ENCODE measurements around the gene OGDH.
A peak's percentile ranks its signal among the peaks of the same experiment; 100 is the strongest.

Gene OGDH

GRCh38 chr7:44618753-44619152, 12.3 kb downstream of the OGDH start:
- DNase-seq, result peak; percentile 61

DNA sequence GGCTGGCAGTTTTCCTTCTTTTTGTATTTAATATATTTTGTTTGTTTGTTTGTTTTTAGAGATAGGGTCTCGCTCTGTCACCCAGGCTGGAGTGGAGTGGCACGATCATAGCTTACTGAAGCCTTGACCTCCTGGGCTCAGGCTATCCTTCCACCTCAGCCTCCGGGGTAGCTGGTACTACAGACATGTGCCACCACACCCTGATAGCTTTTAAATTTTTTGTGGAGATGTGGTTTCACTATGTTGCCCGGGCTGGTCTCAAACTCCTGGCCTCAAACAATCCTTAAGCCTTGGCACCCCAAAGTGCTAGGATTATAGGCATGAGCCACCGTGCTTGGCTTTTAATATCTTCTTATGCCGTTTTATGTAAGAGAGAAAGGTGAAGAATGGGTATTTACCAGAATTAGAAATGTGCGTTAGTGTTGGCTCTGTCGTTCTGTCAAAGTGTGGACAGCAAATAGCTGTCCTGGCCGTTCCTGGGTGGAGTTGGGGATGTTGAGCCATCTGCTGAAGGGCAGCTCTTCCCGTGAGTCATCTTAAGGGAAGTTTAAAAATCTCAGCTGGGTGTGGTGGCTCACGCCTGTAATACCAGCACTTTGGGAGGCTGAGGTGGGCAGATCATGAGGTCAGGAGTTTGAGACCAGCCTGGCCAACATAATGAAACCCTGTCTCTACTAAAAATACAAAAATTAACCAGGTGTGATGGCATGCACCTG, 14.8 kb downstream of the OGDH start:
- DNase-seq, result no peak

DNA sequence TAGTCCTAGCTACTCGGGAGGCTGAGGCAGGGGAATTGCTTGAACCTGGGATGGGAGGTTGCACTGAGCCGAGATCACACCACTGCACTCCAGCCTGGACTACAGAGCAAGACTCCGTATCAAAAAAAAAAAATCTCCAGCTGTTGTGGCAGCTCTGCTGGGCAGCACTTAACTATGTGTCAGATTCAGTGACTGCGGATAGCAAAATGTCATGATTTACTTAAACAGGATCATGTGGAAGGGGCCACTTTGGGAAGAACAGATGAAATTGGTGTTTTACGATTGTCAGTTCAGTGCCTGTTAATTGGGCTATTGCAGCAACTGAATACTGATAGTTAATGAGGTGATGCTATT, 15.3 kb downstream of the OGDH start:
- DNase-seq, result no peak

- DNase-seq, result no peak
Observed at GRCh38 chr7:44622342-44623151, 16.1 kb downstream of the OGDH start.

- DNase-seq, result no peak
Observed at GRCh38 chr7:44624318-44624717, 17.9 kb downstream of the OGDH start.

DNA sequence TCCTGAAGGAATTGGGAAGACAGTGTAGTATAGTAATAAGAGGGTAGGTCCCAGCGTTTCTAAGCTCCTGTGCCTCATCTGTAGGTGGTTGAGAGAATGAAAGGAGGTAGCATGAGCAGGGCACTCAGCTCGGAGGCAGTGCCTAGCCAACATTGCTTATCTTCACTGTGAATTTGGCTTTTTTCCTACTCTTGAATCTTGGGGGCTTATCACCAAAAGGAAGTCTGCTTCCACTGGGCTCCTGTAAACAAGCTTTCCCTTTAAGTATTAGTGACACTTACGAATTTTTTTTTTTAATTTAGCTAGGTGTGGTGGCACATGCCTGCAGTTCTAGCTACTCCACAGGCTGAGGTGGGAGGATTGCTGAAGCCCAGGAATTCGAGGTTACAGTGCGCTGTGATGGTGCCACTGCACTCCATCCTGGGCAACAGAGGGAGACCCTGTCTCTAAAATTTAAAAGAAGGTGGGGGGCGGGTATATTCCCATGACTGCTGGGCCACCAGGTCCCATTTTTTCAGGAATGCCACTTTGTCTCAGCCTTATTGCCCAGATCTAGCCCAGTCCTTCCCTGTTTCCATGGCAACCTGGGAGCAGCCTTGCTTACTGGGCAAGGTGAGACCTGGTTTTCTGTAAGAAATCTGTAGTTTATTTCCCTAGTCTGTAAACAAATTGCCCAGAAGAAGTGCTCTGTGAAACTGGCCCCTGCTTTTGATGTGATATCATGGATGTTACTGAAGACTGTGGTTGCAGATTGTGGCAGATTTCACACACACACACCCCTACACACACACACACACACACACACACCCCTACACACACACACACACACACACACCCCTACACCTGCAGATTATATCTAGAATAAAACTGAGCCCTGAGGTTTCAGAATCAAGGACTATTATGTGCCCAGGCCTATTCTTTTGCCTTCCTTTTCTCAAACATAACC, 19.4 kb downstream of the OGDH start:
- no peak for DNase-seq

GRCh38 chr7:44626620-44627019, 20.2 kb downstream of the OGDH start:
- DNase-seq, result no peak

GRCh38 chr7:44629829-44630522, 23.5 kb downstream of the OGDH start:
- no peak for DNase-seq

DNA sequence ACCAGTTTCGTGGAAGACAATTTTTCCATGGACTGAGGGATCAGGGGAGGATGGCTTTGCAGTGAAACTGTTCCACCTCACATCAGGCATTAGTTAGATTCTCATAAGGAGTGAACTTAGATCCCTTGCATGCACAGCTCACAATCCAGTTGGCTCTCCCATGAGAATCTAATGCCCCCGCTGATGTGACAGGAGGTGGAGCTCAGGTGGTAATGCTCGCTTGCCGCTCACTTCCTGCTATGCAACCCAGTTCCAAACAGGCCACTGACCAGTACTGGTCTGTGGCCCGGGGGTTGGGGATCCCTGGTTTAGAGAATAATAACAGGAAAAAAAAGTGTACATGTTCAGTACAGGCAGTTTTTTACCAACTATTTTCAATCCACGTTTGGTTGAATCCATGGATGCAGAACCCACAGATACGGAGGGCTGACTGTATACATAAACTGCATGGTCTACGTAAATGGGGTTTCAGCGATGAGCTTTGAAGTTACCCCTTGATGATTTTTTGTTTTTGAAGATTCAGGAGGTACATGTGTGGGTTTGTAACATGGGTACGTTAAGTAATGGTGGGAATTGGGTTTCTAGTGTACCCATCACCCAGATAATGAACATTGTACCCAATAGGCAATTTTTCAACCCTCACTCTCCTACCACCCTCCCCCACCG, 24.5 kb downstream of the OGDH start:
- DNase-seq, result no peak

- DNase-seq, result no peak
Observed at GRCh38 chr7:44631458-44632115, 25.2 kb downstream of the OGDH start.

- no peak for DNase-seq
Observed at GRCh38 chr7:44632196-44632595, 25.8 kb downstream of the OGDH start.

DNA sequence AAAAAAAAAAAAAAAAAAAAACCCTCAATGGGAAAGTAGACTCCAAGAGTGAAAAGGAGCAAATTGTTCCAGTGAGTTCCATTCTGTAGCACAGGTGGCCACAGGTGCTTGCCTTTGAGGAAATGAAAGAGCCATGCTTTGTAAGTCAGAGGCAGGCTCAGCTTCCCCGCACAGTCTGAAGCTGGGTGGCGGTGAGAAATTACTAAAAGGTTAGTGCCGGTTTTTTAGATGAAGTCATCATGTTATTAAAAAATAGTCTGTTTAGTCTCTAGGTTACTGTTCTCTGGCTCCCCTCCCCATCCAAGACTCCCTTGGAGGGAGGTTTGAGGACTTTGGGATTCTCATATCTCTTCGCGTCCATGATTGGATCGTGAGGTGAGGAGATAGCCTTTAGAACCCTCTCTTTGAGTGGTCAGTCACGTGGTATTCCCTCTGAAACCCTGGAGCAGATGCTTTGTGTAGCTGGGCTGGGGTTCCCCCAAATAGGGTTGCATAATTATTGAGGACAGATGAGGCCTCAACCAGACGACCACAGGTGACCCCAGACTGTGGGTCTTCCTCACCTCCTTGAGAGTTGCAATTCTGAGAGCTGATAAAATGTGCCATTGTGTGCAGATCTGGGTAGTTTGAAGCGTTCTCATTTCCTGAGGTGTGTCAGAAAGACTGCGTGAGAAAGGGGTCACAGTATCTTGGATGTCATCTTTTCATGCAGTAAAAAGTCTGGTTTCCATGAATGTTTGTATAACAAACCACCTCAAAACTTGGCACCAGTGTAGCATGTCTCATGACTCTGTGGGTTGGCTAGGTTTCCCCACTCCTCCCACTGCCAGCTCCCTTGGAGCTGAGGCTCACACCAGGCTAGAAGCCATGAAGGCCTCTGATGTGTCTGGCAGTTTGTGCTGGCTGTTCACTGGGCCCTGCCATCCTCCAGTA, 27.1 kb downstream of the OGDH start:
- DNase-seq, result no peak

DNA sequence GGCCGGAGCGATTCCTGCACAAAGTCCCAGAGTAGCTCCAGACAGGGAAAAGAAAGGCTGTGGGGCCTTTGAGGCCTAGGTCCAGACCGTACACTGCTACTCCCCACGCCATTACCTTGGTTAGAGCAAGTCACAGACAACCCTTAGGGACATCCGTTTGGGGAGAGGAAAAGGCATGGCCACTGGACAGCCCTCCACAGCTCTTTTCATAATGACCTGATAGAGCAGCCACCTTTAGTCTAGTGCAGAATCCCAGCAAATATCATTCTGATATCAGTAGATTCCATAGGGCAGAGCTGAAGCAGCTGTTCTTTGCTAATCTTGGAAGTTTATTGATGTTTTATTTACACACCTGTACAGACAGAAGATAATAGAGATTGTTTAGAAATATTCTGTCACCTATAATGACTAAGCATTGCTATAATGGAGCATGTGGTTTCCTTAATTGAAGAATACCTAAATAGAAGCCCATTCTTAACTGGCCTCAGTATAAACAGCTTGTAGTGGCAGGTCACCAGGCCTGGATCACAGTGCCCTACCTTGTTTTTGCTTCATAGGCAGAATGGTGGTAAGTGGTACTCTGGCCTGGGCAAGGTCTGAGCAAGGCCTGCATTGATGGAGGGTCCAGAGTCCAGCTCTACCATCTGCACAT, 27.9 kb downstream of the OGDH start:
- no peak for DNase-seq

GRCh38 chr7:44634839-44635591, 28.6 kb downstream of the OGDH start:
- no peak for DNase-seq

- DNase-seq, result no peak
Observed at GRCh38 chr7:44636041-44636584, 29.7 kb downstream of the OGDH start.

DNA sequence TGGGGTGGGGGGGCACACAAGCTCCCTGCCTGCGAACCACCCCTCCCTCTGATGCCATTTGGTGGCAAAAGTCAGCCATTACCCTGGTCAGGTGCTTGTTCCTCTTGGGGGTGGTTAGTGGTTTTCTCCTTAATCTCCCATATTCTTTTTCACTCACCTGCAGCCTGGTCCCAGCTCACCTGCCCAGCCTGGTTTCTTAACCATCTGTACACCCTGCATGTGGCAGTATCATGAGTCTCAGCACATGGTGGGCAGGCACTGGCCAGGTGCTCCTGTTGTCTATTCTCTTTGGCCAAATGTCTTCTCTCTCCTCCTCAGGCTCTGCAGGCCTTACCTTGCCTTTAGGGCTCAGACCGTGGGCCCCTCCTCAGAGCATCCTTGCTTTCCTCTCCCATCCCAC, 30.5 kb downstream of the OGDH start:
- DNase-seq, result no peak

DNA sequence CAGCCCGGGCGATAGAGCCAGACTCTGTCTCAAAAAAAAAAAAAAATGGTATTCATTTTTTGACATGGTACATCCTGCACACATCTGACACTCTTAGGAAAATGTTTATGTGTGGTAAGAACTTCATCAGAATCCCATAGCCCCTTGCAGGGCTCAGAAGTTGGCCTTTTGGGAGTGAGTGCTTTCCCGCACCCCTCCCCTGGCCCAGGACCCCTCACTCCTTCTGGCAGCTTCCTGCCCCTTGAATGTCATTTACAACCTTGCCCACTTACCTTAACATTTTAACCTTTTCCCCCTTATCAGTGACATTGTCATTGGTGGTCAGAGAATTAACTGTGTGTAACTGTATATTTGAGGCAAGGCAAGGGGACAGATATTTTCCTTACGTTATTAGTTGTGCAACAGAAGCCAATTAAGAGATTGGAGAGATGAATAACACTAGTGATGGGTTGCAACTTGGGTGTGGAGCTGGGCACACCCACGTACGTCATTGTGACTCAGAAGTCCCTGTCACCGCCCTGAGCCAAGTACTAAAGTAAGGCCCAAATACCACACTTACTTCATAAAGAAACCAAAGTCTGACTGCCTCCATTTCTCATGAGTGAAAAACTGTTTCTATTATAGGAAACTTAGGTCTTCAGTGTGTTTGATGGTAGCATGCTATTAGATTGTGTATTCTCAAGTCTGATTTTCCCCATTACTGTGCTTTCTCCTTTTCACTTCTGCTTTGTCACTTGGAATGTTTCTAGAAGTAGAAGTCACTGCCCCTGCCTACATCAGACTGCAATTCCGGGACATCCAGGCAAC, 31.6 kb downstream of the OGDH start:
- no peak for DNase-seq
